Measurements from ENCODE around the gene RMND1.

Gene RMND1

DNA sequence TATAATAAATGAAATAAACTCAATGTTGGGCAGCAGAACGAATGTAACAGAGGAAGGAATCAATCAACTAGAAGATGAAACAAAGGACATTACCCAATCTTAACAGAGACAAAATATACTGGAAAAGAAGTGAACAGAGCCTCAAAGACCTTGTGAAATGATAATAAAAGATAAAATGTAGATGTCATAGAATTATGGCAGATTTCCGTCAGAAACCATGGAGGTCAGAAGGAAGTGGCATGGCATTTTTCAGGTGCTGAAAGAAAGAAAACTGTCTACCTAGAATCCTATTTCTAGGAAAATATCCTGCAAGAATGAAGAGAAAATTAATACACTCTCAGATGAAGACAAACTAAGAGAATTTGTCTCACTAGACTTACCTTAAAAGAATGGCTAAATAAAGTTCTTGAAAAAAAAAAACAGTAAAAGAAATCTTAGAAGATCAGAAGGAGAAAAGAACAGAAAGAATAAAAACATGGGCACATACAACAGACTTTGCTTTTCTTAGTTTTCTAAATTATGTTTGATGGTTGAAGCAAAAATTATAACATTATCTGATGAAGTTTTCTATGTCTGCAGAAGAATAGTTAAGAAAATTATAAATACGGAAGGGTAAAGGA lies 37.2 kb downstream of the RMND1 start:
- no peak for DNase-seq (ENCODE audit: low spot score)

DNA sequence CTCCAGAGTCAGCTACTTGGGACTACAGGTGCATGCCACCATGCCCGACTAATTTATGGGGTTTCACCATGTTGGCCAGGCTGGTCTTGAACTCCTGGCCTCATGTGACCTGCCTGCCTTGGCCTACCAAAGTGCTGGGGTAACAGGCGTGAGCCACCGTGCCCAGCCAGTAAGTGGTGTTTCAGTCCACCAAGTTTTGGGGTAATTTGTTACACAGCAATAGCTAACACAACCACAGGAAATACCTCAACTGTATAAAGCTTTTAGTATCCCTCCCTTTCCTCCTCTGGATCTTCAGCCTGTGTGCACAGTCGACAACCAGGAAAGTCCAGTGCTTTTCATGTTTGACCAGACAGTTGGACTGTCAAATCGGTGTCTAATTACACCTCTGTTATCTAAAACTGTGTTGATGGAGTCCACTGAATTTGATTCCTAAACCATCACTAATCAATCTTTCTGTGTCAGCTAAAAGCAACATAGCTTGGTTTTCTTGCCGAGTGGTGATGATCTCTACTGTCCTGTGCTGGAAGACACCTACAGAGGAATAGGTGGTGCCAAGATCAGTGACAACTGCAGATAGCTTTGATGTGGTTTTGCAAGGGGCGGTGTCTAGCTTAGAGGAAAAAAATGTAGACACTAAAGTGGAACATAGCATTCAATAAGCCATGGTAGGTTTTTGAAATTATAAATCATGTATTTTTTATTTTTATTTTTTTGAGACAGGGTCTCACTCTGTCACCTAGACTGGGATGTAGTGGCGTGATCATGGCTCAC lies 38.4 kb downstream of the RMND1 start:
- no peak for DNase-seq (ENCODE audit: low spot score)

DNA sequence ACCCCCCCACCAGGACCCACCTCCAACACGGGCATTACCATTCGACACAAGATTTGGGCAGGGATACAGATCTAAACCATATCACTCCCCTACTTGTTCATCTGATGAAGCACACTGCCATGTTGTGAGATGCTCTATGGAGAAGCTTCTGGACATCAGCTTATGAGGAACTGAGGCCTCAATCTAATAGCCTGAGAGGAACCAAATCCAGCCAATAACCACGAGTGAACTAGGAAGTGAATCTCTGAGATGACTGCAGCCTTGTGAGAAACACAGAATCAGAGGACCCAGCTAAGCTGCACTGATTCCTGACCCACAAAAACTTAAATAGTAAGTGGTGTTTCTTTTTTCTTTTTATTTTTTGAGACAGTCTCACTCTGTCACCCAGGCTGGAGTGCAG lies 39.0 kb downstream of the RMND1 start:
- DNase-seq (ENCODE audit: low spot score), result no peak

DNA sequence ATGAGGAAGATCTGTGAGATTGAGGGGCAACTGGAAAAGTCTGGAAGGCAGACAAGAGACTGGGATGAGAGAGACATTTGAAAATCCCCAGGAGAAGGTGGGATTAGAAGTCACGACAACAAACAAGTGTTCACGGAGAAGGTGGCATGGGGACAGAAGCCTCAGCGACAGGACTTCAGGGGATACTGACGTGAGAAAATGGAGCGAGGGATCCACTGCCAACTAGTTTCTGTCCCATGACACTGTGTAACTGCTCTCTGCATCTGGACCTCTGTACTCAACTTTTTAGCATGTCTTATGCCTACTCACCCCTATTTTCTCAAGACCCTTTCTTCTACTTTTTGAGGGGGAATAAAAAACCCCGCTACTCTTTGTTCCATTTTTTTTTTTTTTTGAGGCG lies 42.2 kb downstream of the RMND1 start:
- DNase-seq (ENCODE audit: low spot score), result no peak

DNA sequence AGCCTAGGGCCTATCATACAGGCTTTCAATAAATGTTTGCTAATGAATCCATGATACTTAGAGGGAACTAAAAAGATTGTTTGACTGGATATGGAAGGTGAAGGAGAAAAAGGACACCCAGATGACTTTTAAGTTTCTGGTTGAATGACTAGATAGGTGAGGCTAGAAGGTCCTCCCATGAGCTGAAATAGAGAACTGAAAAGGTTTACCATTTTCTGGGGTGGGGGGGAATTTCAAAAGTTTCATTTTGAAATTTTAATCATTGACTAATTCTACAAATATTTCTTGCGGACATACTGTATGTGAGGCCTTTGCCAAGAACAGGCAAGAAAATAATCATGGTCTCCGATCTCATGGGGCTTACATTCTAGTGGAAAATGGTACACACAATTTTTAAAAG lies 42.7 kb downstream of the RMND1 start:
- DNase-seq (ENCODE audit: low spot score), result no peak

DNA sequence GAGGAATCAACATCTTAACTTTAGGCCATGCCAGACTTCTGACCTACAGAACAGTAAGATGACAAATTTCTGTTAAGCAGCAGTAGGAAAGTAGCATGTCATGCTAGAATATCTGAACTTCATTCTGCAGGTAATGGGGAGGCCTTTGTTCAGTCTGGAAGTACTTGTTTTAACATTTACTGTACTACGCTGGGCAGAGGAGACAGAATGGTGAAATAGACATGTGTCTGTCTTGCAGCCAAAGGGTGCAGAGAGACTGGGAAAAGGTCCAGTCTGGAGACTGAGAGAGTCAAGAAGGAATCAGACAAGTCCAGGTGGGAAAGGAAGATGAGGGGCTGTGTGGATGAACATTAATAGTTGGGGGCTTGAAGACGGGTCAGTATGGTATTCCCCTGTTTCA lies 43.1 kb downstream of the RMND1 start:
- DNase-seq (ENCODE audit: low spot score), result no peak

DNA sequence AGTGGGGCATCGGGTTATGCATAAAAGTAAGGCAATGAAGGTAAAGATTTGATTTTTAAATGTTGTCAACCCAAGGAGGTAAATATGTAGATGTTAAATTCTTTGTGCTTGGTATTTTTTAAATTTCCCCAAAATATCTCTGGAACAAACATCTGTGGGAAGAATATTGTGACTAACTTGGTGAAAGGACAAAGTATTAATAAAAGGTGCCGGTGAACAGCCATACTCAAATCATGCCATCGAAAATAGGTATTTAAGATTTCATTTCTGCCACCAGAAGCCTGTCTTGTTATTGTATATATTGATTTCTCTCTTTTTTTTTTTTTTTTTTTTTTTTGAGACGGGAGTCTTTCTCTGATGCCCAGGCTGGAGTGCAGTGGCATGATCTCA lies 48.0 kb downstream of the RMND1 start:
- DNase-seq (ENCODE audit: low spot score), result no peak

DNA sequence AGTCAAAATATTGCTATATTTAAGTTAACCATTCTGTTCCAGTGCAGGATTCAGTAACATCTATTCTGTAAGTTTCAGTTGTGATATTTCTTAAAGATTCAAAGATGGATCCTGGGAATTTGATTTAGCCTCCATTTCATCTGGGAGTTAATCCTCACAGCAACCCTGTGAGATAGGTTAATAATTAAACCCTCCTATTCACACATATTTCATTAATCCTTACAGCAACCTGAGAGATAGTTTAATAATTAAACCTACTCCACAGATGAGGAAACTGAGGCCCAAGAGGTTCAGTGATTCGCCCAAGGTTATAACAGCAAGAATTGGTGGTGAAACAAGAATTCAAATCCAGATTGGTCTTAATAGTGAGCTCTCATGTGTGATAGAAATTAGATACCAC lies 49.7 kb downstream of the RMND1 start:
- DNase-seq (ENCODE audit: low spot score), result no peak

DNA sequence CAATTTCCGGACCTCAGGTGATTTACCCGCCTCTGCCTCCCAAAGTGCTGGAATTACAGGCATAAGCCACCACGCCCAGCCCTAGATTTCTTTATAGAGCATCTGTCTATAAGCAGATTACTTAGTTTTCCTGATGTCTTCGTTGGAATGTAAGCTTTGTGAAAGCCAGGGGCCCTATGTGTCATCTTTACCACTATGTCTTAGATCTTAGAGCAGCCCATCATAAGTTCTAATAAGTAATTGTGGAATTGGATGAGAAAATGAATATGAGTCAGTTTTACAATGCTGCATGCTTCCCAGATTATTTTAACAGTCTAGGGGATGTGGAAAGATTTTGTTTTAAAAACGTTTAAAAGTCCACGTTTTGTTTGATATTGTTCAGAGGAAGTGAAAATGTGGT lies 51.5 kb downstream of the RMND1 start:
- DNase-seq (ENCODE audit: low spot score), result no peak

DNA sequence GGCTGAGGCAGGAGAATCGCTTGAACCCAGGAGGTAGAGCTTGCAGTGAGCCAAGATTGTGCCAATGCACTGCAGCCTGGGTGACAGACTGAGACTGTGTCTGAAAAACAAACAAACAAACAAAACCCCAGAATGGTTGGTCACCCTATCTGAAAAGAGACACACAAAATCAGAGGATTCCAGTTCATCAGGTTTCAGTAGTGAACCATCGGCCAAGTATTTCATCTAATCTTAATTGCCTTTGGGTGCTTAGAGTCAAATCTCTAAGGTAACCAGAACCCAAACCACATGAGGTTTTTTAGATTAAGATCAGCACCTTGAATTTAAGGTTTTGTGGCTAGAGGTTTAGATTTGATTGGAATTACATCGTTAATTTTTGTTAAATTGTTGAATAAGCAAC lies 52.2 kb downstream of the RMND1 start:
- DNase-seq (ENCODE audit: low spot score), result no peak

DNA sequence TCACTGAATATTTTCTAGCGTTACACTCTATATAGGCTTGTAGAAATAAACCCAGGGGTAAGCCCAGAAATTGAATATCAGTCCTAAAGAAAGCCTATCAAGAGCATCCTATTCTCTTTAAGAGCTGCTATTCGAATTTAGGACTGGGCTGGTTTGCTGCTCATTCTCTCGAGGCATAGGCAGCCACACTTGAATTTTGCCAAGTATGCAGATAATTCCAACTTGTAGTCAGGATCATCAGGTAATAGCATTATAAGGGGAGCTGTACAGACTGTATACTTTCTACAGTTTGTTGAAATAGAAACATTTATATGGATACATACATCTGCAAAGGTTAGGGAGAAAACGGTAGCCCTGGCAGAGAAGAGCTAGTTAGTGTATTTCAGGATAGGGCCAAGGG lies 58.5 kb downstream of the RMND1 start:
- DNase-seq (ENCODE audit: low spot score), result no peak

DNA sequence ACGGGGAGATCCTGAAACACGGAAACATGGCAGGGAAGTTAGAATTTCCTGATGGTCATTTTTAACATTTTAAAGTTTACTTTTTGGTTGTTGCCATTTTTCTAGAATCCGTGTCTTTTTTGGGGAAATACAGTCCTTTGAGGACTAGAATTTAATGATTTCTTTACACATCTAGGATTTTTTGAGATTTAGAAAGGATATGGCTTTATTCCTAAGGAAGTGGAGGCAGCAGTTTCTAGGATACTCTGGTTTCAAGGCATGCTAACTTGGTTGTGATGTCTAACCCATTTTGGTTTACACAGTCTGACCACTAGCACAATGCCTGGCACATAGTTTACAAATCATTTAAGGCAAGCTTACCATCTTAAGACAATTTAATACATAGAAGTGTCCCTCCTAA lies 59.5 kb downstream of the RMND1 start:
- DNase-seq (ENCODE audit: low spot score), result no peak

DNA sequence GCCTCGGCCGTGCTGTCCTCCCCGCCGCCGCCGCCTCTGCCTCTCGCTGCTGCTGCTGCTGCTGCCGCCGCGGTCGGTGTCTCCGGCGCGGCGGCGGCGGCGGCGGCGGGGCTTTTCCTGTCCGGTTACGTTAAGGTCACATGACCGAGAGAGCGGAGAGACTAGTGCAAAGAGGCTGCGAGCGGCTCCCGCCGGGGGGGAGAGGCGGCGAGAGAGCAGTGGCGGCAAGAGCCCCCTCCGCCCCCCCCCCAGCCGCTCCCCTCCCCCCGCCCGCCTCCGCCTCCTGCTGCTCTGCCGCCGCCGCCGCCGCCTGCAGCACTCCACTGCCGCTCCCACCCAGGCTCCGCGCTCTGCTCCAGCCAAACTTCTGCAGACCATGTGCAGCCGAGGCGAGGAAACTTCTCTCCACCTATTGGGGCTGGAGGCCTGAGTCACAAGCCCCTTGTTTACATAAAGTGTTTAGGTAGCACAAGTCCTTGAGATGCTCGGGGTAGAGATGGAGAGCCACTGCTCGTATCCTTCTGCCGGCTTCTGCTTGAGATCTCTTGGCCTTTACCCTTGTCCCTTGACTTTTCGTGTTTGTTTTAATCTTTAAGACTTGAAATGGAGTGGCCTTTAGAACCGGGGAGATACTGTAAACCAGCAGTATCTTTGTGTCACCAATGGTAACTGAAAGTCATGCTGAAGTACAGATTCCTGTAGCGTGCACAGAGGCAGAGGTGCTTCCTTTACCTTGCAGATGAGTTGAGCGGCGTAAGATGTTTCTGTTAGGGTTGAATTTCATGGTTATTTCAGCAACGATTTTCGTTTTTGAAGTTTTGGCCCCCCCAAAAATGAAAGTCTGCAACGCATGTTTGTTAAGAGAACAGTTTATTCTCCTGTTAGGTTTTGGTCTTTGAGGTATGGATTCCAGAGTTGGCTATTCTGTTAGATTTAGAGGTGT lies 60.2 kb downstream of the RMND1 start, which contains the start of gene ZBTB2:
Gene ZBTB2, minus strand, starts transcription at position 89 of the 943 bp plus-strand sequence. CDS start 17,922 bp downstream, outside the sequence.
- DNase-seq (ENCODE audit: low spot score), result peak; percentile 68

DNA sequence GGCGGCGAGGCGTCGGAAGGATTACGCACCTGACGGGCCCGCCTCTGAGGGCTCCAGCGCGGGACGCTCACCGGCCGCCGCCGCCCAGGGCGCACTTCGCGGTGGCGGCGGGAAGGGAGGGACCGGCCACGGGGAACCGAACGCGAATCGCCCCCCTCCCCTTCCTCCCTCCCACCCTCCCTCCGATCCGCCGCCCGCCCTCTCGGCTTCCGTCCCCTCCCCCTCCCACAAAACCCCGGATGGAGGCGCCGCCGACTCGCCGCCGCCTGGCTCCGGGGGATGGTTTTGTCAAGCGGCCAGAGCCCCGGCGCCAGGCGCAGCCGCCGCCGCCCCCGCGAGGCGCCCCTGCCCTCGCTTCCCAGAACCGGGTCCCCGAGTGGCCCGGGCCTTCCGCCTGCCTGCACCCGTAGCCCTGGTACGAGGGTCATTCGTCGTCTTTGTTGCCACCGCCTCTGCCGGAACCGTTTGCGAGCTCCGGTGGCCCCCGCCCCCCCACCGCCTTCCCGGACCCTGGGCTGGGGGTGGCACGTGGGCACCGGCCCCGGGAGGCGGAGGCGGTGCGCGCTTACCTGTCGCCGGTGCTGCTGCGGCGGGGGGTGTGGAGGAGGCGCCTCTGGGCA lies 61.0 kb downstream of the RMND1 start:
- DNase-seq (ENCODE audit: low spot score), result peak; percentile 77

DNA sequence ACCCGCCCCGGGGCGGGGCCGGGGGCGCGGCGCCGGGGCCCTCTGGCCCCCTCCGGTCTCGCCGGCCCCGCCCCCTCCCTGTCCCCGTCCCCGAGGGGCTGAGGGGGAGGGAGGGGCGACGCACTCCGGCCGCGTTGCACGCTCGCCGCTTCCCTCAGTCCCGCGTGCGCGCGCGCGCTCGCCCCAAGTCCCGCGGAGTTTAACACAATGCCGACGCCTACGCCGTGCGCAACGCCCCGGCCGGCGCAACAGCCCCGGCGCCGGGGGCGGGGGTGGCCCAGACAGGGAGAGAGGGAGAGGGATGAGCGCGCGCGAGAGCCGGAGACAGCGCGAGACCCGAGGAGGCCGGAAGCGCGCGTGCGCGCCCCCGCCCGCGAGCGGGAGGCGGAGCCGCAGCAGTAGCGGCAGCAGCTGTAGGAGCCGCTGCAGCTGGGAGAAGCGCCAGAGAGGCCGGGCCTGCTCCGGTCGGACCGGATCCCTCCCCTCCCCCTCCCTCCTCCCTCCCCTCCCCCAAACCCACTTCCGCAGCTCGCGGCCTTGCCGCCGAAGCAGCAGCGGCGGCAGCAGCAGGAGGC lies 61.6 kb downstream of the RMND1 start:
- peak; percentile 98 for DNase-seq (ENCODE audit: low spot score)

DNA sequence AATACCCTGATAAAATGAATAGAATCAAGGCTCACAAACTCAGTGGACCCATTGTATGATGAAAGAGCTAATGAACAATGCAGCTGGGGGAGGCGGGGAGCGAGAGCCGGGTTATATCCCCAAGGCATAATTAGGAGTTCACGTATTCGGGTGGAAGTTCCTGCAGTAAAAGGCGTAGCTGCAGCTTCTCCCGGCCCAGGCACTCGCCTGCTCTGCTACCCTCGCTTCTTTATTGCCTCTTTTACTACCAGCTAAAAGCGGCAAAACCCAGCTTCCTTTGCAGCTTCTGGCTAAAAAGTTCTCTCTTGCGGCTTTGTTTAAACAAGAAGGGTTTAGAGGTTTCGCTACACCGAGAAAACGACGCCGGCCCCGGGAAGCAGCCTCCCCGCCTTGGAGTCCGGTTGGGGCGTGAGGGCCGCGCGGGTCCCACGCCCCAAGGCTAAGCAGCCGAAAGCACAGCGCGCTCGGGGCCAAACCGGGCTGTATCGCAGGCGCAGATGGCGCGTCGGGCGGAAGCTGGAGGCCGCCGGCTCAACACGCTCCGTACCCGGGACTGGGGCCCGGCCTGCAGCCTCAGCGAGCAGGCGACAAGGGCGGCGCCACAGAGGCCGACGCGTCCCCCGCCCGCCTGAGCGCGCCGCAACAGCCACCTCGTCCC lies 62.2 kb downstream of the RMND1 start:
- DNase-seq (ENCODE audit: low spot score), result peak; percentile 40

DNA sequence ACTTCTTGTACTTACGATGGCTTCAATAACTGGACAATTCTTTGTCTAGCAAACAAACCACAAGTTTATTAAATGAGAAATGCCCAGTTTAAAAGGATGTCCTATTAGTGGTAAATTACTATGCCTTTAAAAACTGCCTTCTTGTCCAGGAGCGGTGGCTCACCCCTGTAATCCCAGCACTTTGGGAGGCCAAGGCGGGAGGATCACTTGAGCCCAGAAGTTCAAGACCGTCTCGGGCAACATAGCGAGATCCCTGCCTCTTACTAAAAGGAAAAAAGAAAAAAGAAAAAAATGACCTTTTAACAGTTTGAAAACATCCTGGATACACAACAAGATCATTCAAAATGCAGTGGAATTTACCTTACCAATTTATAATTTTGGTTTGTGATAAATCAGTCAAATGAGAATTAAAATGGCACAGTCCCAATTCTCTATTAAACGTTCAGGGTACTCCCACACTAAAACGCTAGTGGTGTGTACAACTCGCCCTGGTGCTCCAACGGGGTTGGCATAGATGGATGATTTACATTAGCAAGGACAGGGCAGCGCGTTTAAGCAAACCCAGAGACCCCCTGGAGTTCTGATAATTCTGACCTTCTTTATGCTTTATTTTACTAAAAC lies 62.8 kb downstream of the RMND1 start:
- no peak for DNase-seq (ENCODE audit: low spot score)

DNA sequence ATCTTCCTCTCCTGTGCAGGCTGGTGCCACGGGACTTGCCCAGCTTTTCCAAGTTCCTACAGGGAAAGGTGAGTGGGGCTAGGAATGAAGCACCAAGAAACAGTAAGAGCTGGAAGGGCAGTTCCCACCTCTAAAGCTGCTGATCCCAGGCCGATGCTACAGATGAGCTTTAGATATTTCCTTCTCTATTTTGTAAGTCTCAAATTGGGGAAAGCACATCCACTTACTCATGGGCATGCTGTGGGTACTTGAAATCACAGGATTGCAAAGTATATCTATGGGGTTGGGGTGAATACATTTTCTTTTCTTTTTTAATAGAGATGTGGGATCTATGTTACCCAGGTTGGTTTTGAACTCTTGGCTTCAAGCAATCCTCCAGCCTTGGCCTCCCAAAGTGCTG lies 63.7 kb downstream of the RMND1 start:
- DNase-seq (ENCODE audit: low spot score), result no peak

DNA sequence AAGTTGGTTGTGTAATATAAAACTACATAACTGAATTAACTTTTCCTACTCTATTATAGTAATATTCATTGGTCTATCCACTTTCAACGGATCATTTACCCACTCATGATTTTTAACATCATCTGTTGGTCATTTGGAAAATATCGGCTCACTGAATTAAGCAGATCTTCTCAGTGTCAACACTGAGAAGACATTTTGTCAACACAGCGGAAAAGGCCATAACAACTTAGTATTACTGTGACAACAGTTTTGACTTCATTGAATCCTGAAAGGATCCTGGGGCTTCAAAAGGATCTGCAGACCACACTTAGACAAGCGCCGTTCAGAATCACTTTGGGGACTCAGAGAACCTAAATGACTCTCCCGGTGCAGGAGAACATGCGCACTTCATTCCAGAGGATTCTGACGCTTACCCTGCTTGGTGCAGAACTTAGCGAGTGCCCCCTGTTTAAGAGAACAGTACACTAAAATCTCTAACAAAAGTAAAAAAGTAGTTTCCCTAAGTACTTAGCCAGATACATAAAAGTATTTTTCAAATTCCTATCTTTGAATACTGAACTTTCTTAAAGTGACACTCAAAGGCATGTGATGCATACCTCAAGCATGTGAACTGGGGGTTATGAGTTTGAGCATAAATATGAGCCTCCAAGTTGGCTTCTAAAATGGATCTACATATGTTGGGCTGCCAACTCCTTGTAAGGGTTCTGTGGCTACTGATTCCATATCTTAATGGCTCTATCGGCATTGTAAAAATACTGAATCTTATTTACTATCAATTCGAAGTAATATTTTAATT lies 64.6 kb downstream of the RMND1 start:
- no peak for DNase-seq (ENCODE audit: low spot score)

DNA sequence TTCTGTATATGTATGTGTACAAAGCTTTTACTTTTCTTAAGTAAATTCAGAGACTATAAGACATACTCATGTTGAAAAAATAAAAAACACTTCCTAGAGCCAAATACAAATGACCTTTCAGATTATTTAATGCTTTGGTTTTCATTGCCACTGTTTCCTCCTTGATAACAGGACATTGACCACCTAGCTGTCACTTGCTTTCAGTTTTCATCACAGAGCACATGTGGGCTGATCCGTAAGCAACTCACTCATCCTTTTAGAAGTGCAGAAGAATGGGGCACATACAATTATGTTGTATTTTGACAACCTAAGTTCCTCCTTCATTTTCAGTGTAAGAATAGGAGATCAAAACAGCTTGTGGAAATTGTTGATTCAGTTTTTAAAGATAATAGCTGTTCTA lies 66.7 kb downstream of the RMND1 start:
- no peak for DNase-seq (ENCODE audit: low spot score)

All from germinal center (tissue), 1 donor.